GM13977 (cell line): ENCODE measurements around the gene GPA33.

Experiments
- DNase-seq: peaks from one replicate; pipeline ENCODE4 v3.0.0; 2012; ENCODE audit warnings: low spot score
- in situ Hi-C: fragments of 300-500 bp; cut with MboI; formaldehyde crosslinking; loops from one replicate; pipeline ENCODE4 v1.12.0; 2022; ENCODE audit warnings: low sequenced_read_pairs, low pct_unique_long_range_greater_than_20kb, mixed read lengths, inconsistent platforms; ENCODE audit not compliant: unreplicated experiment
- TF ChIP-seq, protein P1 (sequence below): IDR thresholded peaks from 2 replicates; pipeline ENCODE4 v1.5.1; 2012; ENCODE audit warnings: mild to moderate bottlenecking, control low read depth; ENCODE audit not compliant: insufficient read depth; ENCODE audit errors: extremely low read depth, missing control alignments

Gene GPA33

DNA sequence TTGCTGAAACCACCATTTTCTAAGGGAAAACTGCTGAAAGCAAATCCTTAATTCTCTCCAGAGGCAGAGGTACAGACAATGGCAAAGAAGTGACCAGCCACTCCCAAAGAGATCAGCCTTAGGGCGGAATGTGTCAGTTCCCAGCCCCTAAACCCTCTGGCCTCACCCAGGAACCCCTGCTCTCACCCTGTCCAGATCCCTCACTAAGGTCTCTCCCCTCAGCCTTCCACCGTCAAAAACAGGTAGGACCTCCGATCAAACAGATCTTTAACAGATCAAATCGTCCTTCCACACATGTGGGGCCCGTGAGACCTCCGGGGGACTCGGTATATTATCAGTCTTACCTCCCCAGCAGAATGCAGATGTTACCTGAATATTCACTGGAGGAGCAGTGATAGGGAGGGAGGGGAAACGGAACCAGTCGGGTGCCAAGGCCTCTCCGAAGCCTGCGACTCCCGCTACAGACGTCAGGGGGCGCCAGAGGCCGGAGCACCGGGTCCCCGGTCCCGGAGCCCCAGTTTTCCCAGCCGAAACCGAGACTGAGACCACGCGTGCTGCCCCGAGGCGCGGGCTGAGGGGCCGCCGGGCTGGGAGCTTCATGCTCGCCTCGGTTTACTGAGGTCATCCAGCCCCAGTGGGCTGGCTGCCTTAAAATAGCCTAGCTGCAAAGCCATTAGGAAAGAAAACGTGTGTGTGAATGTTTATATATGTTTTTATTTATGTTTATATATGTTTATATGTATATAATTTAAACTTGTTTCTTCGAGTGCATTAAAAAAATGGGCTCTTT, 23.6 kb downstream of the GPA33 start:
- in situ Hi-C loops, result loop anchor here (10.0 kb wide), 2 partner anchors 378 to 468 kb away; no protein-coding TSS in a partner anchor
- TF ChIP-seq, protein P1, sequence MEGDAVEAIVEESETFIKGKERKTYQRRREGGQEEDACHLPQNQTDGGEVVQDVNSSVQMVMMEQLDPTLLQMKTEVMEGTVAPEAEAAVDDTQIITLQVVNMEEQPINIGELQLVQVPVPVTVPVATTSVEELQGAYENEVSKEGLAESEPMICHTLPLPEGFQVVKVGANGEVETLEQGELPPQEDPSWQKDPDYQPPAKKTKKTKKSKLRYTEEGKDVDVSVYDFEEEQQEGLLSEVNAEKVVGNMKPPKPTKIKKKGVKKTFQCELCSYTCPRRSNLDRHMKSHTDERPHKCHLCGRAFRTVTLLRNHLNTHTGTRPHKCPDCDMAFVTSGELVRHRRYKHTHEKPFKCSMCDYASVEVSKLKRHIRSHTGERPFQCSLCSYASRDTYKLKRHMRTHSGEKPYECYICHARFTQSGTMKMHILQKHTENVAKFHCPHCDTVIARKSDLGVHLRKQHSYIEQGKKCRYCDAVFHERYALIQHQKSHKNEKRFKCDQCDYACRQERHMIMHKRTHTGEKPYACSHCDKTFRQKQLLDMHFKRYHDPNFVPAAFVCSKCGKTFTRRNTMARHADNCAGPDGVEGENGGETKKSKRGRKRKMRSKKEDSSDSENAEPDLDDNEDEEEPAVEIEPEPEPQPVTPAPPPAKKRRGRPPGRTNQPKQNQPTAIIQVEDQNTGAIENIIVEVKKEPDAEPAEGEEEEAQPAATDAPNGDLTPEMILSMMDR, result peak; percentile 94
- peak; percentile 86 for DNase-seq

DNA sequence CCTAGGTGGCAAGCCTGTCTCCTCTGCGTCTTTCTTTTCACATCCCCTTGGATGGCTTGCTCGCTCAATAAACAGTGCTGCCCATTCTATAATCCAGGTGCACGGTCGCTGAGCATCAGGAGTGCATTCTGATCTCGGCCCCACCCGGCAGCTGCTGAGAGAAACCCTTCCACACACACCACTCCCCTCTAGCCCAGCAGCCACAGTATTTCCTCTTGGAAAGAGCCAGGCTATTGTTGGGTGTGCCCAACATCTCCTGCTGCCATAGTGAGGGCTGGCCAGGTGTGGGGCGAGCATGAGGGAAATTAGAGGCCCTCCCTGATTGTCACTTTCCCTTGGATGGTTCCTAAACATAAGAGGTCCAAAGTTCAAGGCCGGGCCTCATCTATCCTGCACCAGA, 24.7 kb downstream of the GPA33 start:
- in situ Hi-C loops, result loop anchor here (10.0 kb wide), 2 partner anchors 379 to 469 kb away; no protein-coding TSS in a partner anchor
- TF ChIP-seq, protein P1, result no peak
- DNase-seq, result no peak

DNA sequence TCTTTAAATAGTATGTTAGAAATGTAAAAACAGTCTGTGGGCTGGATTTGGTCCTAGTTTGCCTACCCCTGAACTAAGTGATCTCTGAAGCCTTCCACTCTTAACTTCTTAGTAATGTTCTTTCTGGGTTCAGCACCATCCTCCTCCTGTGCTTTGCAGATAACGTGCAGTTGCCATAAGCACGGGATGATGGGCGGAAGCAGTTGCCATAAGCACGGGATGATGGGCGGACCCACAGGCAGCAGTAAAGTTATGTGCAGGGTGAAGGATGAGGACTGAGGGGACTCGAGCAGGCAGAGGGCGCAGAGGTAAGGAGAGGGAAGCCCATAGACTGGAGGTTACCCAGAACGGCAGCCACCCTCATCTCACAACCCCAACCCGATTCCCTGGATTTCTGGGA, 25.6 kb downstream of the GPA33 start:
- no peak for DNase-seq
- in situ Hi-C loops, result loop anchor here (5.0 to 10.0 kb wide), 3 partner anchors 152 to 470 kb away; no protein-coding TSS in a partner anchor
- TF ChIP-seq, protein P1, result no peak

DNA sequence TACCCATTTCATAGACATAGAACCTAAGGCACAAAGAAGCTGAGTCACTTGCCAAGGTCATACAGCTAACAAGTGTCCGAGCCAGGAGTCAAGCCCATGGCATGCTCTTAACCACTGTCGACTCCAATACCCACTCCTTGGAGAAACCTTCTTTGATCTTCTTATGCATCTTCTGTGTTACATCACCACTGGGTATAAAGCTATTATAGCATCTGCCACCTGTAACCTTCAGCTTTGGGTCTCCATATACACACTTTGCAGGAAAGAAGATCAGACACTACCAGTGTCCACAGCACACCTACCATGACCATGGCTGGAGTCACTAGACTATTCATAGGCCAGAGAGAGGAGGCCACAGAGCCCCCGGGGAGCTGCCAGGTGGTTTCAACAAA, 29.1 kb downstream of the GPA33 start:
- TF ChIP-seq, protein P1, result no peak
- no peak for DNase-seq
- in situ Hi-C loops, result loop anchor here (5.0 to 10.0 kb wide), 3 partner anchors 149 to 474 kb away; no protein-coding TSS in a partner anchor

DNA sequence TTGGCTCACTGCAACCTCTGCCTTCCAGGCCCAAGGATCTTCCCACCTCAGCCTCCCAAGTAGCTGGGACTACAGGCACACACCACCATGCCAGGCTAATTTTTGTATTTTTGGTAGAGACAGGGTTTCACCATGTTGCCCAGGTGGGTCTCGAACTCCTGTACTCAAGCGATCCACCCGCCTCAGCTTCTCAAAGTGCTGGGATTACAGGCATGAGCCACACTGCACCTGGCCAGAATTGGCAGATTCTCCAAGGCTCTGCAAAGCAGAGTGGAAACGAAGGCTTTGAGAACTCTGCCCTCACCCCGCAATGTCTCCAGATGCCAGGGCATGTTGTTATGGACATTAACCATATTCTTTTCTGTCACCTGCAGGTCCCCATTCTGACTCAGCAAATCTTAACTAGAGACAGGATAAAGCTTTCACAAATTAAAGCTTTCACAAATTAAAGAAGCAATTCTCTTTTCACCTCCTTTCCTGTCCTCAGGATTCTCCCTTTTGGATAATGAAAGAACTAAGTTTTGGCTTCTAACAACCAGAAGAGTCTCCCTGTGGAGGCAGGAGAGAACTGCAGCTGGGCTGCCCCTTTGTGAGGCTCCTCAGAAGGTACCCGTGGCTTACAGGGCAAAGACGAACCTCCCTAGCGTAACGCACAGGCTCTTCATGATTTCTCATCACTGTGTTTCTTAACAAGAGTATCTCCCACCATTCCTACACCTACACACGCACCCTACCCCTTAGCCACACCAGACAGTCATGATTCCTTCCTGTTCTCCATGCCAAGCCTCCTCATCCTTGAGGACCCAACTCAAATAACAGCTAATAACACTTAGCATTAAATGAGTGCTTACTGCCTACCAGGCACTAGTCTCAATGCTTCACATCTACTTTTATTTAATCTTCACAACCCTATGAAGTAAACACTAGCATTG, 29.8 kb downstream of the GPA33 start:
- TF ChIP-seq, protein P1, result no peak
- in situ Hi-C loops, result loop anchor here (5.0 to 10.0 kb wide), 3 partner anchors 148 to 474 kb away; no protein-coding TSS in a partner anchor
- no peak for DNase-seq

DNA sequence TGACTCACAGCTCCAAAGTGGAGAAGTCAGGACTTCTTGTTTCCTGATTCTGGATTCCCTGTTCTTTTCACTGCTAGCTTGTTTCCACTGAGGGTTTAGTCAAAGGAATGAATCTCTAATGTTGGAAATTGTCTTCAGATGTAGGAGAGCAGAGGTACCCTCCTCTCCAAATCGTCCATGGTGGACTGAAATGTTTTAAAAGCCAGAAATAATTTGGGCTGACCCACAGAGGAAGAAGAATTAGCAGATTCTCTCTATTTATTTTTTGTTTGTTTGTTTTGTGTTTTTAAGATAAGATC, 30.4 kb downstream of the GPA33 start:
- no peak for DNase-seq
- TF ChIP-seq, protein P1, result no peak
- in situ Hi-C loops, result loop anchor here (5.0 to 10.0 kb wide), 3 partner anchors 147 to 475 kb away; no protein-coding TSS in a partner anchor
